PFSK-1 (cell line): Measurements from ENCODE around the gene CENPP.

ENCODE experiments used
- FOXP2 ChIP-seq: optimal IDR thresholded peaks from 2 replicates; pipeline ENCODE3; 2011; ENCODE audit warnings: borderline replicate concordance, control low read depth, inconsistent platforms; ENCODE audit not compliant: insufficient read depth; ENCODE audit errors: extremely low read length, extremely low read depth
- POLR2AphosphoS5 ChIP-seq: IDR thresholded peaks from 2 replicates; pipeline ENCODE4 v1.6.1; 2012; ENCODE audit warnings: low read depth, mild to moderate bottlenecking, control low read depth, low read length, moderate library complexity
- SIN3A ChIP-seq: IDR thresholded peaks from 2 replicates; pipeline ENCODE4 v1.6.1; 2012; ENCODE audit warnings: mild to moderate bottlenecking, low read length, moderate library complexity, borderline replicate concordance; ENCODE audit not compliant: insufficient read depth
- TAF1 ChIP-seq: IDR thresholded peaks from 2 replicates; pipeline ENCODE4 v1.6.1; 2012; ENCODE audit warnings: low read length, control low read depth, borderline replicate concordance; ENCODE audit not compliant: insufficient read depth
- TF ChIP-seq, protein P1 (sequence below), 2 experiments: IDR thresholded peaks; 2 replicates each; pipeline versions ENCODE4 v1.6.1 to v1.8.0; 2011 to 2012; ENCODE audit warnings: low read depth in 2 of 2, low read length in 2 of 2, control low read depth in 1 of 2, inconsistent platforms in 1 of 2, mild to moderate bottlenecking in 1 of 2, moderate library complexity in 1 of 2; ENCODE audit not compliant: insufficient read depth in 1 of 2

Gene CENPP

DNA sequence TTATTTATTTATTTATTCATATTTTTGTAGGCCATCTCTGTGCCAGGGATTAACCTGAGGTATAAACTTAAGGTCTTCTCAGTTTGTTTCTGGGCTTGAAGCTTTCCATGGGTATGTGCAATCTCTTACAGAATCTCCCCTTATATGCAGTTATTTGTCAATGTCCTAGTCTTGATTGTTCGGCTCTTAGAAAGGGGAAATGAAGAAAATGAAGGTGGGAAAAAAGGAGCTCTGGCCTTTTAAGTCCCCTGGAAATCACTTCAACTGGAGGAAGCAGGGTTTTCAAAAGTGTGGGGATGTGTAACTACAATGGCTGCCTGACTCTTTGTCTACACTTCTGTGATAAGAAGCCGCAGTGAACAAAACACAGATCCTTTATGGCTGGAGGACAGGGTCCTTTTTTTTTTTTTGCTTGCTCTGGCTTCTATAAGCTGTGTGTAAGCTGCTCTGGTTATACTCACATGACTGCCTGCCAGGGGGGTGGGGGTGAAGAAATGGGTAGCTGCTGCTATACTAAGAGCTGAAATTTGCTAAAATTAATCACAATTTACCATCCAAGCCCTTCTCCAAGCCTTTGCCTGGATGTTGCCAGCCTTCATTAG, 33.7 kb downstream of the CENPP start:
- TF ChIP-seq SIN3A (no peak), TAF1 (no peak), POLR2AphosphoS5 (no peak), FOXP2 (no peak)
- TF ChIP-seq, protein P1, sequence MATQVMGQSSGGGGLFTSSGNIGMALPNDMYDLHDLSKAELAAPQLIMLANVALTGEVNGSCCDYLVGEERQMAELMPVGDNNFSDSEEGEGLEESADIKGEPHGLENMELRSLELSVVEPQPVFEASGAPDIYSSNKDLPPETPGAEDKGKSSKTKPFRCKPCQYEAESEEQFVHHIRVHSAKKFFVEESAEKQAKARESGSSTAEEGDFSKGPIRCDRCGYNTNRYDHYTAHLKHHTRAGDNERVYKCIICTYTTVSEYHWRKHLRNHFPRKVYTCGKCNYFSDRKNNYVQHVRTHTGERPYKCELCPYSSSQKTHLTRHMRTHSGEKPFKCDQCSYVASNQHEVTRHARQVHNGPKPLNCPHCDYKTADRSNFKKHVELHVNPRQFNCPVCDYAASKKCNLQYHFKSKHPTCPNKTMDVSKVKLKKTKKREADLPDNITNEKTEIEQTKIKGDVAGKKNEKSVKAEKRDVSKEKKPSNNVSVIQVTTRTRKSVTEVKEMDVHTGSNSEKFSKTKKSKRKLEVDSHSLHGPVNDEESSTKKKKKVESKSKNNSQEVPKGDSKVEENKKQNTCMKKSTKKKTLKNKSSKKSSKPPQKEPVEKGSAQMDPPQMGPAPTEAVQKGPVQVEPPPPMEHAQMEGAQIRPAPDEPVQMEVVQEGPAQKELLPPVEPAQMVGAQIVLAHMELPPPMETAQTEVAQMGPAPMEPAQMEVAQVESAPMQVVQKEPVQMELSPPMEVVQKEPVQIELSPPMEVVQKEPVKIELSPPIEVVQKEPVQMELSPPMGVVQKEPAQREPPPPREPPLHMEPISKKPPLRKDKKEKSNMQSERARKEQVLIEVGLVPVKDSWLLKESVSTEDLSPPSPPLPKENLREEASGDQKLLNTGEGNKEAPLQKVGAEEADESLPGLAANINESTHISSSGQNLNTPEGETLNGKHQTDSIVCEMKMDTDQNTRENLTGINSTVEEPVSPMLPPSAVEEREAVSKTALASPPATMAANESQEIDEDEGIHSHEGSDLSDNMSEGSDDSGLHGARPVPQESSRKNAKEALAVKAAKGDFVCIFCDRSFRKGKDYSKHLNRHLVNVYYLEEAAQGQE (IDR thresholded peaks at IDR 0.05; ENCODE audit: insufficient read depth in 1 of 2, low read depth in 2 of 2, low read length in 2 of 2): no peak

DNA sequence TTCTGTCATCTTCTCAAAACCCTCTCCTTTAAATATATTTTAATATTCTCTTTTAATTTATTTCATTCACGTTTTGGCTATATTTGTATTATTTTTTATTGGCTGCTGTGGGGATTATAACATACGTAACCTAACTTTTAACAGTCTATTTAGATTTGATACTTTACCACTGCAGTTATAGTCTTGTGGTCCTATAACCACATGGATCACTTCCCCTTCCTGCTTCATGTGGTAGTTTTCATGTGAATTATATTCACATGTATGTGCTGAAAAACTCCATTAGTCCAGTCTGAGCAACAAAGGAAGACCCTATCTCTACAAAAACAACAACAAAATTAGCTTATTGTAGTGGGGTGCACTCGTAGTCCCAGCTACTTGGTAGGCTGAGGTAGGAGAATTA, 34.3 kb downstream of the CENPP start:
- no peak for TF ChIP-seq TAF1
- TF ChIP-seq, protein P1 (IDR thresholded peaks at IDR 0.05; ENCODE audit: insufficient read depth in 1 of 2, low read depth in 2 of 2, low read length in 2 of 2): no peak

DNA sequence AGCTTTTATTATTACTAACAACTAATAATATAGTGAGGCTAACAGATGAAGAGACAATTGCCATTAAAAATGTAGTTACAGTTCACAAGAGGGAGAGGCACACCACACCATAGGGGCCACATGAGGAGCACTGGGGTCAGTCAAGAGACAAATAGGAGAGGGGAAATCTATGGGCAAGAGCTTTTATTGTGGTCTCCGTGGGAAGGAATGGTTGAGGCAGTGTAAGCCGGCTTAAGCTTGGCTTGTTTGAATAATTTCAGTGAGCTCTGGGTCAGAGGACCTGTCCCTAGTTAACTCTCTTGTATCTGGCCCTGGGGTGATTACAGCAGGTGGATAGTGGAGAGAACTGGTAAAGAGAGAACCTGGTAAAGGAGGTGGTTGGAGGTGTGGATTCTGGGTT, 43.3 kb downstream of the CENPP start:
- TF ChIP-seq FOXP2 (no peak), SIN3A (no peak), TAF1 (no peak), POLR2AphosphoS5 (no peak)
- TF ChIP-seq, protein P1 (IDR thresholded peaks at IDR 0.05; ENCODE audit: insufficient read depth in 1 of 2, low read depth in 2 of 2, low read length in 2 of 2): no peak

DNA sequence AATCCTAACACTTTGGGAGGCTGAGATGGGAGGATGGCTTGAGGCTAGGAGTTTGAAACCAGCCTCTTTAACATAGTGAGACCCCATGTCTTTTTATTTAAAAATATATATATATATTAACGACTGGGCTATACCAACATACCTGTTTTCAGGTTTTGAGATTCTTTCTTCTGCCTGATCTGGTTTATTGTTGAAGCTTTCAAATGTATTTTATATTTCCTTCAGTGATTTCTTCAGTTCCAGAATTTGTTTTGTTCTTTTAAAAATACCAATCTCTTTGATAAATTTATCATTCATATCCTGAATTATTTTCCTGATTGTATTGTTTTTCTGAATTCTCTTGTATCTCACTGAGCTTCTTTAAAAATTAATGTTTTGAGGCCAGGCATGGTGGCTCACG, 47.4 kb downstream of the CENPP start:
- TF ChIP-seq, protein P1 (IDR thresholded peaks at IDR 0.05; ENCODE audit: insufficient read depth in 1 of 2, low read depth in 2 of 2, low read length in 2 of 2): no peak
- no peak for TF ChIP-seq TAF1
- no peak for TF ChIP-seq POLR2AphosphoS5
- TF ChIP-seq FOXP2: no peak
- TF ChIP-seq SIN3A: no peak

DNA sequence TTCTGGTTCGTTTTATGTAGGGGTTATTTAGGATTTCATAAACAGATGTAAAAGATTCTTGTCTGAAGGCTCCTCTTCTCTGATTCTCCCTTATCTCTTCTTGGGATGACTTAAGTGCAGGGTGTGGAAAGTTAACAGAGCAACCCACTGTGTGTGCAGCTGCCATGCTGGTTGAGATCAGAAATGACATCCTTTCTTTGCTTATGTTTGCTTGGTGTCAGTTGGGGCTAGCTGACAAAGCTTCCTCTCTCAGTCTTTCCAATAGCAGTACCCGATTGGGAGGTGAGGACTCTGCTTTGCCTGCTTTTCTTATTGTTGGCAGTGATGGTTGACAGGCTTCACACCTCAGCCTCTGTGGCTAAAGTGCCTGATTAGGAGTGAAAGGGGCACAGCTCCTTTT, 52.1 kb downstream of the CENPP start:
- TF ChIP-seq POLR2AphosphoS5 (no peak), TAF1 (no peak), FOXP2 (no peak), SIN3A (no peak)
- TF ChIP-seq, protein P1 (IDR thresholded peaks at IDR 0.05; ENCODE audit: insufficient read depth in 1 of 2, low read depth in 2 of 2, low read length in 2 of 2): no peak
